HG03378 (cell line): Measurements from ENCODE around the gene TMEM161B.
"Not testable (repeated sequence)": the region's sequence is repeated elsewhere in the genome, so short reads cannot be mapped to it uniquely, and the experiment has no call there.

Experiments
- ATAC-seq: cut with Tn5 transposase; IDR thresholded peaks from one replicate; pipeline ENCODE4 v1.9.1; 2021; ENCODE audit warnings: mild to moderate bottlenecking, moderate library complexity; ENCODE audit not compliant: unreplicated experiment

TMEM161B gene

GRCh38 chr5:88250010-88250409, 18.6 kb downstream of the TMEM161B start:
- ATAC-seq = no peak

- no peak for ATAC-seq
Measured at GRCh38 chr5:88248743-88249540, 19.7 kb downstream of the TMEM161B start.

GRCh38 chr5:88248094-88248493, 20.6 kb downstream of the TMEM161B start:
- ATAC-seq = no peak

DNA sequence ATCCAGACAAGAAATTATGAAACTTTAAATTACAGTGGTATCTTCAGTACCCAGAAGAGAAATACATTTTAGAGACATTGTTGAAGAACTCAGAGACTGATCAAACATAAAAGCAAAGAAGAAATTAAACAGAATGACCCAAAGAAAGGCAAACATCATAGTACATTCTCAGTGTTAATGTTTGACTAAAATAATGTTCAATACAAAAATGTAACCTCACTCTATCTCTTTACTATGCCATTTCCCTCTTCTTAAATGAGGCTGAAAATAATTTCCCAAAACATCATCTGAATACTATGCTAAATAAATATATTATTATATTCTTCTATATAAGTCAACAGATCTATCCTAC, 22.8 kb downstream of the TMEM161B start:
- ATAC-seq = no peak

GRCh38 chr5:88245241-88245892, 23.3 kb downstream of the TMEM161B start:
- ATAC-seq = no peak

GRCh38 chr5:88244686-88245085, 24.0 kb downstream of the TMEM161B start:
- no peak for ATAC-seq

- not testable (repeated sequence) for ATAC-seq
Measured at GRCh38 chr5:88243493-88243892, 25.2 kb downstream of the TMEM161B start.

GRCh38 chr5:88238732-88239131, 29.9 kb downstream of the TMEM161B start:
- ATAC-seq = no peak

- ATAC-seq = no peak
Measured at GRCh38 chr5:88236866-88237642, 31.6 kb downstream of the TMEM161B start.

DNA sequence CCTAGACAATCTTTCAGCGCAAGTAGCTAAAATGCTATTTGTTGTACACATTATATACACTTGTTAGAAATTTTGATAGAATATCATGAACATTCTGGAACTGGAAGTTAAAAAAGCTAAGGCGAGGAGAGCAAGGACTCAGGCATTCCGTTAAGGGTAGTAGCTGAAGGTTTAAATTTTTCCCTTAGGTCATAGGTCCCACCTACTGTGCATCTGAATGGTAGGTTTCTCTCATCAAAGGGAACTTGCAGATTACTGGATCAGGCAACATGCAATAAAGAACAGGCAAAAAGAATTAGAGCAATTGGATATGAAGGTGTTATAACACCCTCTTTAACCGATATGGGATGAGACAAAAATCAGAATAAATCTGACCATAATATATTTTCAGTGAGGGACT, 32.8 kb downstream of the TMEM161B start:
- no peak for ATAC-seq

DNA sequence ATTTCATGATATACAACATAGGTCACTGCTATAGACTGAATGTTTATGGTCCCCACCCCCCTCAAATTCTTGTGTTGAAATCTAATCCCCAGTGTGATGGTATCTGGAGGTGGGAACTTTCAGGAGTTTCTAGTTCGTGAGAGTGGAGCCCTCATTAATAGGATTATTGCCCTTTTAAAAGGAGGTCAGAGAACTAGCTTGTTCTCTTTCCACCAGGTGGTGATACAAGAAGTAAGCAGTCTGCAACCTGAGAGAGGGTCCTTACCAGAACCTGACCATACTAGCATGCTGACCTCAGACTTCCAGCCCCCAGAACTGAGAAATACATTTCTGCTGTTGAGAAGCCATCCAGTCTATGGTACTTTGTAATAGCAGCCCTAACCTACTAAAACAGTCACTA, 33.3 kb downstream of the TMEM161B start:
- ATAC-seq = no peak

- no peak for ATAC-seq
Measured at GRCh38 chr5:88230546-88231066, 38.0 kb downstream of the TMEM161B start.

DNA sequence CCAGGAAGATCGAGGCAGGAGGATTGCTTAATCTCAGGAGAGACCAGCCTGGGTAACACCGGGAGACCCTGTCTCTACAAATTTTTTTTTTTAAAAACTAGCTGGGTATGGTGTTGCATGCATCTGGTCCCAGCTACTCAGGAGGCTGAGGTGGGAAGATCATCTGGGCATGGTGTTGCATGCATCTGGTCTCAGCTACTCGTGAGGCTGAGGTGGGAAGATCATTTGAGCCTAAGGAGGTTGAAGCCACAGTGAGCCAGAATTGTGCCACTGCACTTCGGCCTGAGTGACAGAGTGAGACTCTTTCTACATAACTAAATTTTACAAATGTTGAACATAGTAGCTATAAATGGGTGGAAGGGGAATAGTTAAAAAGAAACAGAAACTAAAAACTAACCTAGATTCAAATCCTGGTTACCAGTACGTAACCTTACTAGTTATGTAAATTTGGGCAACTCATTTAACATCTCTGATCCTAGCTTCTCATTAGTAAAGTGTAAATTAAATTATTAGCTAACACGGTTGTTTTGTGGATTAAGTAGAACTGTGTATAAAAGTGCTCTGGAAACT, 41.7 kb downstream of the TMEM161B start:
- ATAC-seq = peak; percentile 83

- no peak for ATAC-seq
Measured at GRCh38 chr5:88214655-88215054, 54.0 kb downstream of the TMEM161B start.

DNA sequence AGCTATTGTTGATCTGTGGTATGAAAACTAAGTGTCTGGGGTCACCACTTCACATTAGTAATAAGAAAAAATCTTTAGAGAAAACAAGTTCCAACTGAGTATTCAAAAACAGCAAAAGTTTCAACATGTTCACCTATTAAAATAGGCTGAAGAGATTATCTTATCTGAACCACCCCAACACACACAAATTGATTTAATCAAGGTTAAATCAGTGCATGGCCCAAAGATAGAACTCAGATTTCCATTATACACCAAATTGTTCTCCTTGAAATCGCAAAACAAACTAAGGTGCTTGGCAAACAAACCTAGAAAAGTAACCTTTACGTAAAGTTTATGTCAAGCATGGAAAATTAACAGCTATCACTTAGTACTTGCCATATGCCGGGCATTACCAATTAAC, 61.1 kb downstream of the TMEM161B start:
- ATAC-seq = no peak

GRCh38 chr5:88203981-88204750, 64.5 kb downstream of the TMEM161B start:
- no peak for ATAC-seq

DNA sequence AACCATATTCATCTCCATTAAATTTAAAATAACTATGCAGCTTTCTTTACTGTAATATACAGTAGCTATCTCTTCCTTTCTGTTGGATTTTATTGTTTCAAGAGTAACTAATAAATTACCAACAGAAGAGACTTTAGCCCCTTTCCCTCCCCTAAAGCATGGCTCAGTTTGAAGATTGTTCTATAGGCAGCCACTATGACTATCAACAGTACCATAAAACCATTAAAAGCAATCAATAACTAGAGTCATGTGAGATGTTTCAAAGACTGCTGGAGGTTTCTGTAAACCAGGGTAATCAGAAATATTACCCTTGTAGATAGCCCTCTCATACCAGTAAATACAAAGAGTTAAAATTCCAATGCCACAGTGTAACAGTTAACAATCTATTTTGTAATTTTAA, 73.0 kb downstream of the TMEM161B start:
- no peak for ATAC-seq

- ATAC-seq = no peak
Measured at GRCh38 chr5:88193896-88194295, 74.7 kb downstream of the TMEM161B start.

GRCh38 chr5:88190106-88190834, 78.4 kb downstream of the TMEM161B start:
- ATAC-seq = no peak

DNA sequence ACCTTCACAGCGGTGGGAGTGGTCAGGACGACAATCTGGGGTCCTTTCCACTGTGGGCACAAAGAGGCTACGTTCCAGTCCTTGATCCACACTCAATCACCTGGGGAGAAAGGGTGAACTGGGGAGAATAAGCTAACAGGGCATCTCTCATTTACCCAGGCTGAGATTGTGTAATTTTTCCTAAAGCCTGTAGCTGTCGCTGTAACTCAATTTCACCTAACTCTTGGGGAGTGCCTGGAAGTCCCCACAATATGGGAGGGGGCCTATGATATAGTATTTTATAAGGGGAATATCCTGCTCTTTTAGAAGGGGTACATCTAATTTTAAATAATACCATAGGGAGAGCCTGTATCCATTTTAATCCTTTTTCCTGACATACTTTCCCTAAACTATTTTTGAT, 79.2 kb downstream of the TMEM161B start:
- ATAC-seq = not testable (repeated sequence)
